Measurements from ENCODE around the gene CNNM2.

The CNNM2 gene

DNA sequence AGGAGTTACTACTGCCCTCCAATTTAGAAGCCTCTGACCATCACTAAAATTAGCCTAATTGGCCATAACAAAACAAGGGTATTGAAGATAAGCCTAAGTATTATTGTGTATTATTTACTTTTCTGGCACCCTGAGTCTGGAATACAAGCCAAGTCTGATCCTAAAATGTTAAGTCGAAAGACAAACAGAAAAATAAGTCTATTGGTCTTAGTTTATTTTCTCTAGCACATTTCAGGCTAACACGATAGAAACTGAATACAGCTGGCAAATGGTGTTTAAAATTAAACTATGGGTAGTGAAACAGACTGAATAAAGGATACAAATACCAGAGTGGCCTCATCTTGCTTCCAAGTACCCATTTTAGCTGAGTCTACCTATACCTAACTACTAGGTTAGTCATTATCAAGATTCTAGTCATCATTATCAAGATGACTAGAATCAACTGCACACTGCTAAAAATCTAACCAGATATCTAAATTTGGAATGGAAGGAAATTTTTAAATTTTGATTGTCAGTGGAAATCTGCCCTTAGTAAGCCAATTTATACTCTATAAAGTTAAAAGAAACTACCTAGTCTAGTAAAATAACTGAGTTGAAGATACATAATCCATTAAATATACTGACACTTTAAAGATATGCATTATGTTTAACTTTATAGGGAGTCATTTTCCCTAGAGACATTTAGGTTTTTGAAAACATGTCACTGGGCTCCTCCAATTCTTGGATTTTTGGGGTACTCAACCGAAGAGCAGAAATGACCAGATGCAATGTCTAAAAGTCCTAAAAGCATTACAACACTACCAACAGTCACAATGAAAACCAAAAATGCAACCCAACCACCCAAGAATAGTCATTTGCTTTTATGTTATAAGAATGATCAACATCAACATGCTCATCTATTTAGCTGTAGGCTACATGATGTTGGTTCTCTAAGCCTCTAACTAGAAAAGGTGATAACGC lies 194.1 kb downstream of the CNNM2 start:
- Histone ChIP-seq H3K4me3 (ENCODE audit: low read depth, low read length) (no peak overlapping the region), H3K36me3 (ENCODE audit: control insufficient read depth in 2 of 2, insufficient read depth in 1 of 2, low read length in 2 of 2) (no peaks in the 10 kb centered on the region), H3K4me1 (ENCODE audit: control insufficient read depth, insufficient read depth, low read length) (peaks cover 24% of the 10 kb centered on the region), H3K9me3 (ENCODE audit: control insufficient read depth, insufficient read depth, low read depth, low read length) (no peaks in the 10 kb centered on the region), H3K27ac (ENCODE audit: extremely low read depth, low read depth, low read length) (peak overlapping the region; percentile 65; the same call in 1 of the 2 replicates)
- ChIA-PET CTCF (interaction anchor here (0.8 to 1.3 kb wide), 3 partner anchors 15 to 210 kb away, joined by 3 to 7 read pairs (median 3); no protein-coding TSS in a partner anchor), POLR2A (no interaction called here)
- TF ChIP-seq ZNF610 (tag by site-specific recombination; IDR thresholded peaks at IDR 0.05; ENCODE audit: borderline replicate concordance) (no peak), ZNF112 (tag by site-specific recombination; IDR thresholded peaks at IDR 0.05) (no peak), ZNF37A (tag by site-specific recombination; IDR thresholded peaks at IDR 0.05) (no peak), ZNF155 (tag by site-specific recombination; IDR thresholded peaks at IDR 0.05) (no peak), ZNF548 (tag by site-specific recombination; IDR thresholded peaks at IDR 0.05) (no peak), ZNF324 (tag by site-specific recombination; IDR thresholded peaks at IDR 0.05) (no peak), ZNF571 (tag by site-specific recombination; IDR thresholded peaks at IDR 0.05) (no peak), ZNF433 (tag by site-specific recombination; IDR thresholded peaks at IDR 0.05; ENCODE audit: low read depth) (no peak), OSR2 (tag by site-specific recombination; IDR thresholded peaks at IDR 0.05) (peak; percentile 51; the same call in 1 of the 2 replicates), ZNF529 (tag by site-specific recombination; IDR thresholded peaks at IDR 0.05; ENCODE audit: insufficient replicate concordance) (no peak)
- TF ChIP-seq, protein P1, sequence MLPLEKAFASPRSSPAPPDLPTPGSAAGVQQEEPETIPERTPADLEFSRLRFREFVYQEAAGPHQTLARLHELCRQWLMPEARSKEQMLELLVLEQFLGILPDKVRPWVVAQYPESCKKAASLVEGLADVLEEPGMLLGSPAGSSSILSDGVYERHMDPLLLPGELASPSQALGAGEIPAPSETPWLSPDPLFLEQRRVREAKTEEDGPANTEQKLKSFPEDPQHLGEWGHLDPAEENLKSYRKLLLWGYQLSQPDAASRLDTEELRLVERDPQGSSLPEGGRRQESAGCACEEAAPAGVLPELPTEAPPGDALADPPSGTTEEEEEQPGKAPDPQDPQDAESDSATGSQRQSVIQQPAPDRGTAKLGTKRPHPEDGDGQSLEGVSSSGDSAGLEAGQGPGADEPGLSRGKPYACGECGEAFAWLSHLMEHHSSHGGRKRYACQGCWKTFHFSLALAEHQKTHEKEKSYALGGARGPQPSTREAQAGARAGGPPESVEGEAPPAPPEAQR (tag by site-specific recombination; IDR thresholded peaks at IDR 0.05) = no peak
- TF ChIP-seq, protein P2, sequence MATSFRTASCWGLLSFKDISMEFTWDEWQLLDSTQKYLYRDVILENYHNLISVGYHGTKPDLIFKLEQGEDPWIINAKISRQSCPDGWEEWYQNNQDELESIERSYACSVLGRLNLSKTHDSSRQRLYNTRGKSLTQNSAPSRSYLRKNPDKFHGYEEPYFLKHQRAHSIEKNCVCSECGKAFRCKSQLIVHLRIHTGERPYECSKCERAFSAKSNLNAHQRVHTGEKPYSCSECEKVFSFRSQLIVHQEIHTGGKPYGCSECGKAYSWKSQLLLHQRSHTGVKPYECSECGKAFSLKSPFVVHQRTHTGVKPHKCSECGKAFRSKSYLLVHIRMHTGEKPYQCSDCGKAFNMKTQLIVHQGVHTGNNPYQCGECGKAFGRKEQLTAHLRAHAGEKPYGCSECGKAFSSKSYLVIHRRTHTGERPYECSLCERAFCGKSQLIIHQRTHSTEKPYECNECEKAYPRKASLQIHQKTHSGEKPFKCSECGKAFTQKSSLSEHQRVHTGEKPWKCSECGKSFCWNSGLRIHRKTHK (tag by site-specific recombination; IDR thresholded peaks at IDR 0.05) = peak; percentile 41; the same call in 1 of the 2 replicates
- TF ChIP-seq, protein P3, sequence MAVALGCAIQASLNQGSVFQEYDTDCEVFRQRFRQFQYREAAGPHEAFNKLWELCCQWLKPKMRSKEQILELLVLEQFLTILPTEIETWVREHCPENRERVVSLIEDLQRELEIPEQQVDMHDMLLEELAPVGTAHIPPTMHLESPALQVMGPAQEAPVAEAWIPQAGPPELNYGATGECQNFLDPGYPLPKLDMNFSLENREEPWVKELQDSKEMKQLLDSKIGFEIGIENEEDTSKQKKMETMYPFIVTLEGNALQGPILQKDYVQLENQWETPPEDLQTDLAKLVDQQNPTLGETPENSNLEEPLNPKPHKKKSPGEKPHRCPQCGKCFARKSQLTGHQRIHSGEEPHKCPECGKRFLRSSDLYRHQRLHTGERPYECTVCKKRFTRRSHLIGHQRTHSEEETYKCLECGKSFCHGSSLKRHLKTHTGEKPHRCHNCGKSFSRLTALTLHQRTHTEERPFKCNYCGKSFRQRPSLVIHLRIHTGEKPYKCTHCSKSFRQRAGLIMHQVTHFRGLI (tag by site-specific recombination; IDR thresholded peaks at IDR 0.05) = no peak

DNA sequence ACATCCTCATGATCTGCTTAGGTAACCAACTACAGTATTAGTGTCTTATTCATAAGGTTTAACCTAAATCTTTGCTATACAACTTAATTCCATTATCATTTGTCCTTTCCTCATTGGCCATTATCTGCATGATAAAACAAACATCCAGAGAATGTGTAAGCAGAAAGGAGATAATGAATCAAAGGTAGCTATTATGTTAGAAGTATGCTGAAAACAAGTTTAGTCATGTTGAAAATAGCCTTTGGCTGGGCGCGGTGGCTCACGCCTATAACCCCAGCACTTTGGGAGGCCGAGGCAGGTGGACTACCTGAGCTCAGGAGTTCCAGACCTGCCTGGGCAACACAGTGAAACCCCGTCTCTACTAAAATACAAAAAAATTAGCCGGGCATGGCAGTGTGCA lies 196.8 kb downstream of the CNNM2 start:
- no peaks in the 10 kb centered on the region for H3K36me3 ChIP-seq (ENCODE audit: control insufficient read depth in 2 of 2, insufficient read depth in 1 of 2, low read length in 2 of 2)
- no peak overlapping the region for H3K4me3 ChIP-seq (ENCODE audit: low read depth, low read length)
- ChIA-PET POLR2A (no interaction called here), CTCF (no interaction called here)
- TF ChIP-seq ZNF654 (tag by site-specific recombination; IDR thresholded peaks at IDR 0.05; ENCODE audit: low read depth) (no peak), ZNF596 (tag by site-specific recombination; IDR thresholded peaks at IDR 0.05) (no peak), ZNF24 (tag by site-specific recombination; IDR thresholded peaks at IDR 0.05) (no peak), EGR2 (tag by site-specific recombination; IDR thresholded peaks at IDR 0.05; ENCODE audit: low read depth) (no peak), ZNF202 (tag by site-specific recombination; IDR thresholded peaks at IDR 0.05; ENCODE audit: borderline replicate concordance) (no peak), KLF1 (tag by site-specific recombination; IDR thresholded peaks at IDR 0.05) (no peak), GLI4 (tag by site-specific recombination; IDR thresholded peaks at IDR 0.05) (no peak), ZNF114 (tag by site-specific recombination; IDR thresholded peaks at IDR 0.05) (no peak), ZNF174 (tag by site-specific recombination; IDR thresholded peaks at IDR 0.05) (no peak)
- TF ChIP-seq, protein P4, sequence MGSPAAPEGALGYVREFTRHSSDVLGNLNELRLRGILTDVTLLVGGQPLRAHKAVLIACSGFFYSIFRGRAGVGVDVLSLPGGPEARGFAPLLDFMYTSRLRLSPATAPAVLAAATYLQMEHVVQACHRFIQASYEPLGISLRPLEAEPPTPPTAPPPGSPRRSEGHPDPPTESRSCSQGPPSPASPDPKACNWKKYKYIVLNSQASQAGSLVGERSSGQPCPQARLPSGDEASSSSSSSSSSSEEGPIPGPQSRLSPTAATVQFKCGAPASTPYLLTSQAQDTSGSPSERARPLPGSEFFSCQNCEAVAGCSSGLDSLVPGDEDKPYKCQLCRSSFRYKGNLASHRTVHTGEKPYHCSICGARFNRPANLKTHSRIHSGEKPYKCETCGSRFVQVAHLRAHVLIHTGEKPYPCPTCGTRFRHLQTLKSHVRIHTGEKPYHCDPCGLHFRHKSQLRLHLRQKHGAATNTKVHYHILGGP (tag by site-specific recombination; IDR thresholded peaks at IDR 0.05) = no peak
- TF ChIP-seq, protein P5, sequence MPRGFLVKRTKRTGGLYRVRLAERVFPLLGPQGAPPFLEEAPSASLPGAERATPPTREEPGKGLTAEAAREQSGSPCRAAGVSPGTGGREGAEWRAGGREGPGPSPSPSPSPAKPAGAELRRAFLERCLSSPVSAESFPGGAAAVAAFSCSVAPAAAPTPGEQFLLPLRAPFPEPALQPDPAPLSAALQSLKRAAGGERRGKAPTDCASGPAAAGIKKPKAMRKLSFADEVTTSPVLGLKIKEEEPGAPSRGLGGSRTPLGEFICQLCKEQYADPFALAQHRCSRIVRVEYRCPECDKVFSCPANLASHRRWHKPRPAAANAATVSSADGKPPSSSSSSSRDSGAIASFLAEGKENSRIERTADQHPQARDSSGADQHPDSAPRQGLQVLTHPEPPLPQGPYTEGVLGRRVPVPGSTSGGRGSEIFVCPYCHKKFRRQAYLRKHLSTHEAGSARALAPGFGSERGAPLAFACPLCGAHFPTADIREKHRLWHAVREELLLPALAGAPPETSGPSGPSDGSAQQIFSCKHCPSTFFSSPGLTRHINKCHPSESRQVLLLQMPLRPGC (tag by site-specific recombination; IDR thresholded peaks at IDR 0.05) = no peak
- H3K27ac ChIP-seq (ENCODE audit: extremely low read depth, low read depth, low read length) = no peak overlapping the region
- H3K9me3 ChIP-seq (ENCODE audit: control insufficient read depth, insufficient read depth, low read depth, low read length) = no peaks in the 10 kb centered on the region
- peaks cover 24% of the 10 kb centered on the region for H3K4me1 ChIP-seq (ENCODE audit: control insufficient read depth, insufficient read depth, low read length)

Data from HEK293 (cell line).